ENCODE data around the gene REG4. TPM values are rescaled to one million over a fixed set of nuclear protein-coding genes. Genes with fewer than 3 reads are reported as not detected.

The REG4 gene
- total RNA-seq, 1 donor from 2014 or later: not detected

DNA sequence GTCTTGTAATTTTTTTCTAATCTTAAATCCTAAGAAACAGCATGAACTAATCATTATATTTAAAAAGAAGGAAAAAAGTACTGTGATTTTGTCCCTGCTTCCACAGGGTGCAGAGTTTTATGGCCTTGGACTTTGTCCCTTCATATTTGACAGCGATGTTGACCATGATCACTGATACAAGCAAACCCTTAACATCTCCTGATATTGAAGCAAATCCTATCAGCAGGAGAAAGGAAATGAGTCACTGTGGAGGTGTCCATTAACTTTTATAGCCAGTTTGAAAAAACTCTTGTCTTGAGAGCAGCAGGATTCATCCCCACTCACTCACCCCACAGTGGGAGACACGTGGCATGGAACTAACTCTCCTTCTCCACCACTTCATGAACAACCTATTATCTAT is 5.1 kb upstream of the REG4 start:
- DNase-seq (no peak), ATAC-seq (no peak)
- intact Hi-C loops (cut with DNase I): no loop called here
- Histone ChIP-seq H3K27me3 (no peaks in the 10 kb centered on the region), H3K4me3 (no peak overlapping the region), H3K4me1 (no peaks in the 10 kb centered on the region), H3K9me3 (no peaks in the 10 kb centered on the region), H3K36me3 (no peaks in the 10 kb centered on the region), H3K27ac (no peak overlapping the region)
- TF ChIP-seq CTCF (IDR thresholded peaks at IDR 0.05): no peak

GRCh38 chr1:119815928-119816327 is 4.7 kb upstream of the REG4 start:
- no peaks in the 10 kb centered on the region for H3K27me3 ChIP-seq
- intact Hi-C loops (cut with DNase I): no loop called here
- H3K9me3 ChIP-seq: no peaks in the 10 kb centered on the region
- H3K4me3 ChIP-seq: no peak overlapping the region
- DNase-seq: no peak
- no peaks in the 10 kb centered on the region for H3K4me1 ChIP-seq
- no peaks in the 10 kb centered on the region for H3K36me3 ChIP-seq
- H3K27ac ChIP-seq: no peak overlapping the region
- no peak for ATAC-seq
- TF ChIP-seq CTCF (IDR thresholded peaks at IDR 0.05): no peak

- no peak for TF ChIP-seq CTCF (IDR thresholded peaks at IDR 0.05)
- DNase-seq (no peak), ATAC-seq (no peak)
- Histone ChIP-seq H3K27ac (no peak overlapping the region), H3K4me3 (no peak overlapping the region), H3K36me3 (no peaks in the 10 kb centered on the region), H3K9me3 (no peaks in the 10 kb centered on the region), H3K4me1 (no peaks in the 10 kb centered on the region), H3K27me3 (no peaks in the 10 kb centered on the region)
- intact Hi-C loops (cut with DNase I): no loop called here
Observed at GRCh38 chr1:119815361-119815760, 4.1 kb upstream of the REG4 start.

- TF ChIP-seq CTCF (IDR thresholded peaks at IDR 0.05): no peak
- Histone ChIP-seq H3K4me3 (no peak overlapping the region), H3K36me3 (no peaks in the 10 kb centered on the region), H3K9me3 (no peaks in the 10 kb centered on the region), H3K27ac (no peak overlapping the region), H3K27me3 (no peaks in the 10 kb centered on the region), H3K4me1 (no peaks in the 10 kb centered on the region)
- intact Hi-C loops (cut with DNase I): no loop called here
- DNase-seq: no peak
- ATAC-seq: no peak
Observed at GRCh38 chr1:119814288-119814687, 3.0 kb upstream of the REG4 start.

DNA sequence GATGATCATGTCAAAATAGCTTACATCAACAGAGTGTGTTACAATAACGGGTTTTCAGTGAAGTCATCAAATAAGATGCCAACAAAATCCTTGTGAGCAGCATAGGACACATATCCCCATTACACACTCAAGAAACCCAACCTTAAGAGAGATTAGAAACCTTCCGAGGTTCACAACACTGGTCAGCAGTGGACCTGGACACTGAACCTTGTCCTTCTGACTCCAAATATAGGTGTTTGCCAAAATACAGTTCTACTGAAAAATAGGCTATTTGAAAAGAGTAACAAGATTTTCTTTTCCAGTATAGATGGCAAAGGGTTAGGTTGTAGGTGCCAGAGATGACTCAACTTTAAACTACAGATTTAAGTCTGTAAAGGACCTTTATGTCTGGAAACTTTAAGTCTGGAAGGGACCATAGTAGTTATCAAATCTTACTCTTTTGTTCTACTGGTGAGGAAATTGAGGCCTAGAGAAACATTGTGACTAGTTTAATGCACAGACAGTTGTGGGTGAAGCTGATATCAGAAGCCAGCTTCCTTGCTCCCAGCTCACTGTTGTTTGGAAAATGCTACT is 811 bp upstream of the REG4 start:
- ATAC-seq: no peak

More for the DNA sequence above, 811 bp upstream of the REG4 start:
- Histone ChIP-seq H3K27ac (no peak overlapping the region), H3K4me1 (no peaks in the 10 kb centered on the region), H3K4me3 (no peak overlapping the region), H3K36me3 (no peaks in the 10 kb centered on the region), H3K27me3 (no peaks in the 10 kb centered on the region), H3K9me3 (no peaks in the 10 kb centered on the region)
- no peak for DNase-seq
- intact Hi-C loops (cut with DNase I): no loop called here
- no peak for TF ChIP-seq CTCF (IDR thresholded peaks at IDR 0.05)

Data from upper lobe of right lung (tissue), 1 donor.